ENCODE results near the gene RAB44.
A peak's percentile ranks its signal among the peaks of the same experiment; 100 is the strongest.
"Not testable (repeated sequence)": the region's sequence is repeated elsewhere in the genome, so short reads cannot be mapped to it uniquely, and the experiment has no call there.

The RAB44 gene

DNA sequence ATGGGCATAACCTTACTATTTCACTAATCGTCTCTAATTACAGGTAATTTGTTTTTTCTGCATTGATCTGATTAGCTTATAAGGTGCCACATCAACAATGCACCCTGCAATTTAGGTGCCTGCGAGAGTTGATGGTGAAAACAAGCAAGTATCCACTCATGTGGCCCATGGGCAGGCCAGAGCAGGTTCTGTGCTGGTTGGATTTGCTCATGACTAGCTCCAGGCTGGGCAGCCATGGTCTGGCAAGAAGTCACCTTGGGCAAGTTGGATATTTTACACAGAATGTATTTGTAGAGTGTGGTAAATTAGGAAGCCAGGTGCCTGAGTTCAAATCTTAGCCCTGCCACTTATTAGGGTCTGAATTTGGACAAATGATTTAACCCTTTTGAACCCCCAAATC lies 25.3 kb downstream of the RAB44 start:
- Mint-ChIP-seq H3K4me3 (no peak overlapping the region), H3K27ac (no peak overlapping the region), H3K36me3 (no peaks in the 10 kb centered on the region), H3K4me1 (ENCODE audit: low read depth) (peaks cover 9% of the 10 kb centered on the region), H3K27me3 (no peaks in the 10 kb centered on the region), H3K9me3 (ENCODE audit: low read depth) (no peaks in the 10 kb centered on the region)

DNA sequence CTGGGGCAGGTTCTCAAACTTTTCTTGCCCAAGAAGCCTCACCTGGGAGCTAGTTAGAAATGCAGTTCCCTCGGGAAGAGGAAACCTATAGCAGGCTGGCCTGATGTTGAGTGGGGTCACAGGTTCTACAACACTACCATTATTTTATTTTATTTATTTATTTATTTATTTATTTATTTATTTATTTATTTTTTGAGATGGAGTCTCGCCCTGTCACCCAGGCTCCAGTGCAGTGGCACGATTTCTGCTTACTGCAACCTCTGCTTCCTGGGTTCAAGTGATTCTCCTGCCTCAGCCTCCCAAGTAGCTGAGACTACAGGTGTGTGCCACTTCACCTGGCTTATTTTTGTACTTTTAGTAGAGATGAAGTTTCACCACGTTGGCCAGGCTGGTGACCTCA lies 26.4 kb downstream of the RAB44 start:
- H3K9me3 Mint-ChIP-seq (ENCODE audit: low read depth); H3K4me3 Mint-ChIP-seq; H3K27ac Mint-ChIP-seq; H3K36me3 Mint-ChIP-seq; H3K27me3 Mint-ChIP-seq: not testable (repeated sequence)
- peaks cover 11% of the 10 kb centered on the region for H3K4me1 Mint-ChIP-seq (ENCODE audit: low read depth)

DNA sequence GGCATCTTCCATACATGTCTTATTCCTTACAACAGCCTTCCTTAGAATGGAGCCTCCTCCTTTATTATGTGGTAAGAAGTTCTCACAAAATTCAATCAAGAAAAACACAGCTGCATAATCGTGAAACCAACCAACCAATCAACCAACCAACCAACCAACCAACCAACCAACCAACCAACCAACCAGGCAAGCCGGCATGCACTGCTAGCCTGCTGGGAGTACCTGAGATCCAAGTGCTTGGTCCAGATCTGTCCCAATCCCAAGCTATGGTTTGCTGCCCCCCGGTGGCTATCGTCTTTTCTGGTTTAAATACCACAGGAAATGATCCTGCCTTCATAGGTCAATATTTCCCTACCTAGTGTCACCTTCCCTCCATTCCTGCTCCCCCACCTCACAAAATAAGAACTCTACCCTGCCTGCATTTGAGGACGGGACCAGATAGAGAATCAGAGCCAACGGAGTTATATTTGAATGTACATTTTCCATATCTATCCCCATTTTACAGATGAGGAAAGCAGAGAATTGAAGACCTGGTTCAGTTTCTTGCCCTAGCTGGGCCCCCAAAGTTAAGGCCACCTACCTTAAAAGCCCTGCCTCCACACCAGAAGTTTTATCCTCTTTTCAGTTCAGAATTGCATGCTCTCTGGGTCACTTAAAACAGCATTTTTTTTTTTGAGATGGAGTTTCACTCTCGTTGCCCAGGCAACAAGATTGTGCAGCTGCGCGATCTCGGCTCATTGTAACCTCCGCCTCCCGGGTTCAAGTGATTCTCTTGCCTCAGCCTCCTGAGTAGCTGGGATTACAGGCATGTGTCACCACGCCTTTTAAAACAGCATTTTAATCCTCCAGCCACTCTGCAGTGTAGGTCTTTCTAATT lies 27.1 kb downstream of the RAB44 start:
- Mint-ChIP-seq H3K4me3 (no peak overlapping the region), H3K27ac (no peak overlapping the region), H3K36me3 (no peaks in the 10 kb centered on the region), H3K27me3 (no peaks in the 10 kb centered on the region), H3K4me1 (ENCODE audit: low read depth) (peaks cover 13% of the 10 kb centered on the region), H3K9me3 (ENCODE audit: low read depth) (no peaks in the 10 kb centered on the region)

DNA sequence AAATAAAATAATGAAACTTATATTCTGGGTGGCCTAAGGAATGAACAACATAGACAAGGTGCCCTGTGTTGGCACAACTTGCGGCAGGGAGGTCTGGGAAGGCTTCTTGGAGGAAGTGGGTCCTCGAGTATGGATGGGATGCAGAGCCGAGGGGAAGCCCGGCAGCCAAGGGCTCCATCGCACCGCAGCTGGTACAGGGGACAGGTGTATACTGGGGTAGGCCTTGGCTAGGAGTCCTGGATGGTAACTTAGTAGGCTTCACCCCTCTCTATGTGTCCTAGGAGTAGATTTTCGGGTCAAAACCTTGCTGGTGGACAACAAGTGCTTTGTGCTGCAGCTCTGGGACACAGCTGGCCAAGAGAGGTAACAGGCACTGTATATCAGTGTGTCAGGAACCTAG lies 28.0 kb downstream of the RAB44 start:
- Mint-ChIP-seq H3K36me3 (no peaks in the 10 kb centered on the region), H3K27me3 (no peaks in the 10 kb centered on the region), H3K4me3 (no peak overlapping the region), H3K4me1 (ENCODE audit: low read depth) (peaks cover 13% of the 10 kb centered on the region), H3K27ac (no peak overlapping the region), H3K9me3 (ENCODE audit: low read depth) (no peaks in the 10 kb centered on the region)

DNA sequence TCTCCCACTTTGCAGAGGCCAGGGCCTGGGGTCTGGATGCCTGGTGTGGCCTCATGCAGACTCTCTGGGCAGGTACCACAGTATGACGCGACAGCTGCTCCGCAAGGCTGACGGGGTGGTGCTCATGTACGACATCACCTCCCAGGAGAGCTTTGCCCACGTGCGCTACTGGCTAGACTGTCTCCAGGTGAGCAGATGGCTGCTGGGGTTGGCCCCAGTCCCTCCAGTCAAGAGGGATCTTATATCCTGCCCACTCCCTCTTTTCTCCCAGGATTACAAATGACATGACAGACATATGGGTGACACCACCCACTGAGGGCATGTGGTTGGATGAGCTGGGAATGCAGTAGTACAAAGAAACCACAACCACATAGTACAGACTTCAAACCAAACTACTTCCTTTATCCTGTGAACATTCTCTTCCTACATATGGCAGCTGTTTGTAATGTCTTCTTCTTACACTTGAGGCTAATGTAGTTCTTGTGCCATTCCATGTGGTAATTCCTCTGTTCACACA lies 29.9 kb downstream of the RAB44 start:
- H3K9me3 Mint-ChIP-seq (ENCODE audit: low read depth), result no peaks in the 10 kb centered on the region
- H3K4me1 Mint-ChIP-seq (ENCODE audit: low read depth), result peaks cover 13% of the 10 kb centered on the region
- no peak overlapping the region for H3K4me3 Mint-ChIP-seq
- H3K27me3 Mint-ChIP-seq, result no peaks in the 10 kb centered on the region
- no peaks in the 10 kb centered on the region for H3K36me3 Mint-ChIP-seq
- H3K27ac Mint-ChIP-seq, result no peak overlapping the region

DNA sequence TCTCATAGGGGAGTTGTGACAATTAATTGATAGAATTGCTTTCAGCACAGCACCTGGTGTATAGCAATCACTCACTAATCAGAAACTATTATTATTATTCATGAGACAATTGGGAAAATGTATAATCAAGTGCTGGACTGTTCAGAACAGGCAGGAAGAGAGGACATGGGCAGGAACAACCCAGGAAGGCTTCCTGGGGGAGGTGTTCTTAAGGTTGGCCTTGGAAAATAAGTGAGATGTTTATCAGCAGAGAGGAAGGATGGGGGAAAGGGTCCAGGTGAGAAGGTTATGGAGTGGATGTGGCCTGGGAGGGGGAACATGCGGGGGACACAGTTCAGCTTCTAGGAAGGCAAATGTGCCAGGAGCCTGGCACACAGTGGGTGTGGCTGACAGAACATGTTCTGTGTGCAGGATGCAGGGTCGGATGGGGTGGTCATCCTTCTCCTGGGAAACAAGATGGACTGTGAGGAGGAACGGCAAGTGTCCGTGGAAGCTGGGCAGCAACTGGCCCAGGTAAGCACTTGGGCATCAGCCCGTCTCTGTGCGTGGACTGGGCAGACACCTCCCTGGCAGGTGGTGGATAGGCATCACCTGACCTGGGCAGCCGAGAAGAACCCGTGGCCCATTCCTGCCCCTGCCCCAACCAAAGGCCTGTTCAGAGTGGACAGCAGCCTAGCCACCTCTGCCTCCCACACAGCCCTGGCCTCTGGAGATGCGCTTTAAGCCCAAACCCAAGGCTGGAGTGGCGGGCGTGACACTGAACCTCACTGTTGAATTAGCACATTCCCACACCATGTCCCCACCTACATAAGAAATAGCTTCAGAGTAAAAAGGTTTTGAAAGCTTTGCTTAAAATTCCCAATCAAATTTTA lies 30.9 kb downstream of the RAB44 start:
- Mint-ChIP-seq H3K27me3 (no peaks in the 10 kb centered on the region), H3K4me1 (ENCODE audit: low read depth) (peaks cover 13% of the 10 kb centered on the region), H3K27ac (no peak overlapping the region), H3K9me3 (ENCODE audit: low read depth) (no peaks in the 10 kb centered on the region), H3K36me3 (no peaks in the 10 kb centered on the region), H3K4me3 (no peak overlapping the region)

DNA sequence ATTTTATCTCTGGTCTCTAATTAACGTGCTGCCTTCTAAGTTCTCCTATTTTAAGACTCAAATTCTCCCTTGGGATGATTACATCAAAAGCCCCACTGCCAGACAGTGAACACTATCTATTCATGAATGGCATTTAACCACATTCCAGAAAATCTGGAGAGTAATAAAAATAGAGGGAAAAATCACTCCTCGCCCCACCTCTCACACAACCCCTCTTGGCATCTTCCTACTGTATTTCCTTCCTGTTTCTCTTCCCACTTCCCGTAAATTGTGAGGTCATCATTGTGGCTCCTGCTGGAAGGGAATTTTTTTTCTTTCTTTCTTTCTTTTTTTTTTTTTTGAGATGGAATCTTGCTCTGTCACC lies 31.5 kb downstream of the RAB44 start:
- Mint-ChIP-seq H3K27ac (no peak overlapping the region), H3K4me1 (ENCODE audit: low read depth) (peaks cover 13% of the 10 kb centered on the region), H3K4me3 (no peak overlapping the region), H3K36me3 (no peaks in the 10 kb centered on the region), H3K27me3 (no peaks in the 10 kb centered on the region), H3K9me3 (ENCODE audit: low read depth) (no peaks in the 10 kb centered on the region)

DNA sequence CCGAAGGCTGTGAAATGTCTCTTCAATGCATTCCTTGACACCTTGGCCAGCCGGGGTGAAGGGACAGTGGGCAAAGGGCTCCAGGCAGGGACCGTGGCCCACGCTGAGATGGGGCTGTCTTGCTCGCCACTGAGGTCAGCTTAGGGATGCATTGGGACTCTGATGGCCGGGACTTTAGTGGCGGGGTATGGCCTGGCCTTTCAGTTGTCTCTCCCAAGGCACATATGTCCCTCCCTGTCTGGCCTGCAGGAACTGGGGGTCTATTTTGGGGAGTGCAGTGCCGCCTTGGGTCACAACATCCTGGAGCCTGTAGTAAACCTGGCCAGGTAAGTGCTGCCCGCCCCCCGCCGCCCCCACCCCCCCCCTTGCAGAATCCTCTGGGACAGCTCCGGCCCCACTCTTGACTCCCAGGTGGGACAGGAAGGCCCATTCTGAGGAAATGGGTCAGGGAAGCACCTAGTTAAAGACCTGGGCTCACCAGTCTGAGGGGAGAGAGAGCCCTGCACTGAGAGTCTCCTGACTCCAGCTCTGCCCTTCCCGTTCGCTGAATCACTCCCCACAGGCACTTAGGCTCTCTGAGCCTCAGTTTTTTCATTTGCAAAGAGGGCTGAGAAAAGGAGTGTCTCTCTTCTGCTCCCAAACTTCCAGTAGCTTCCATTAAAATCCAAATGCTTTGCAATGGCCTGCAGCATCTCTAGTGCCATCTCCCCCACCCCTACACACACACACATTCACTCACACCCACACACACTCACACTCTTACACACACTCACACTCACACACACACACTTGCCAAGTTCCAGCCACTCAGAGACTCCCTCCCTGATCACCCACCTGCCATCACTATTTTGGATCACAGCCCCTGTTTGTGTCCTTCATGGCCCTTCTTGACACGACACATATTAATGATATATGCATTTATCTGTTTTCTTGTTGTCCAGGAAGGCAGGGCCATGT lies 33.1 kb downstream of the RAB44 start:
- H3K27ac Mint-ChIP-seq, result no peak overlapping the region

DNA sequence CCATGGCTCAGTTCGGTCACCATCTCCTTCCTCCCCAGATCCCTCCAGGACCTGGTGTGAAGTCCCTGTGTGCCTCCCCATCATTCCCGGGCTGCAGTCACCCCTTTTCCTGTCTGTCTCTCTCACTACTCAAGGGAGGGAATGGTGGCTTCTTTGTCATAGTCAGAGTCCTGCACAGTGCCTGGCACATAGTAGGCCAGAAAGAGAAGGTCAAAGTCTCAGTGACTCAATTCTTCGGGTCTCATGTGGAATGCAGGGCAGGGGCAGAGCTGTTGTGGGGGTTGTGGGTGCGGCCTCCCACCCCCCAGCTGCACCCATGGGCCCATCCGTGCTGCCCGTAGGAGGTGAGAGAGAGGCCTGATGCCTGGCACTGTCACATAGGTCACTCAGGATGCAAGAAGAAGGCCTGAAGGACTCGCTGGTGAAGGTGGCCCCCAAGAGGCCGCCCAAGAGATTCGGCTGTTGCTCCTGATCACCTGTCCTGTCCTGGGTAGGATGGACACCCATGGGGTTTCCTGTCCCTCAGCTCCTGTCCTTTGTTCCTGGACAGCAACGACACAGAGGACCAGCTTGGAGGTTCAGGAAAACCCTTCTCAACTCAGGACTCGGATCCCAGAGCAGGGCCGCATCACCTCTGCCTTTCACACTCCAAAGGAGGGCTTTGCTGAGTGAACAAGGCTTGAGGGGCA lies 34.1 kb downstream of the RAB44 start:
- Mint-ChIP-seq H3K36me3 (no peaks in the 10 kb centered on the region), H3K27me3 (no peaks in the 10 kb centered on the region), H3K27ac (no peak overlapping the region), H3K4me3 (no peak overlapping the region), H3K9me3 (ENCODE audit: low read depth) (no peaks in the 10 kb centered on the region), H3K4me1 (ENCODE audit: low read depth) (peaks cover 16% of the 10 kb centered on the region)

More for the DNA sequence above, 33.1 kb downstream of the RAB44 start:
- H3K9me3 Mint-ChIP-seq (ENCODE audit: low read depth), result no peaks in the 10 kb centered on the region
- H3K36me3 Mint-ChIP-seq, result no peaks in the 10 kb centered on the region
- H3K4me1 Mint-ChIP-seq (ENCODE audit: low read depth), result peaks cover 19% of the 10 kb centered on the region
- no peaks in the 10 kb centered on the region for H3K27me3 Mint-ChIP-seq
- H3K4me3 Mint-ChIP-seq, result no peak overlapping the region

DNA sequence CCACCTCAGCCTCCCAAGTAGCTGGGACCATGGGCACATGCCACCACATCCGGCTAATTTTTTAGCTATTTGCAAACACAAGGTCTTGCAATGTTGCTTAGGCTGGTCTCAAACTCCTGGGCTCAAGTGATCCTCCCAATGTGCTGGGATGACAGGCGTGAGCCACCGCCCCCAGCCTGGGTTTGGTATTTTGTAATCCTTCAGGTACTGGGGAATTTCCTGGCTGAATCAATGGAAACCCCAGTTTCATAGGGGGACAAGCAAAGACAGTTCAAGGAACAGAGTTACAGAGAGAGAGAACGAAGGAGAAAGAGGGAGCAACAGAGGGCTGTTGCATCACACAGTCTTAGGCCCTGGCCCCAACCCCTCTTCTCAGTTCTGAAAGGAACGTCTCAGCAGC lies 35.7 kb downstream of the RAB44 start:
- H3K27me3 Mint-ChIP-seq, result no peaks in the 10 kb centered on the region
- no peak overlapping the region for H3K27ac Mint-ChIP-seq
- no peak overlapping the region for H3K4me3 Mint-ChIP-seq
- peaks cover 8% of the 10 kb centered on the region for H3K4me1 Mint-ChIP-seq (ENCODE audit: low read depth)
- no peaks in the 10 kb centered on the region for H3K36me3 Mint-ChIP-seq
- no peaks in the 10 kb centered on the region for H3K9me3 Mint-ChIP-seq (ENCODE audit: low read depth)

DNA sequence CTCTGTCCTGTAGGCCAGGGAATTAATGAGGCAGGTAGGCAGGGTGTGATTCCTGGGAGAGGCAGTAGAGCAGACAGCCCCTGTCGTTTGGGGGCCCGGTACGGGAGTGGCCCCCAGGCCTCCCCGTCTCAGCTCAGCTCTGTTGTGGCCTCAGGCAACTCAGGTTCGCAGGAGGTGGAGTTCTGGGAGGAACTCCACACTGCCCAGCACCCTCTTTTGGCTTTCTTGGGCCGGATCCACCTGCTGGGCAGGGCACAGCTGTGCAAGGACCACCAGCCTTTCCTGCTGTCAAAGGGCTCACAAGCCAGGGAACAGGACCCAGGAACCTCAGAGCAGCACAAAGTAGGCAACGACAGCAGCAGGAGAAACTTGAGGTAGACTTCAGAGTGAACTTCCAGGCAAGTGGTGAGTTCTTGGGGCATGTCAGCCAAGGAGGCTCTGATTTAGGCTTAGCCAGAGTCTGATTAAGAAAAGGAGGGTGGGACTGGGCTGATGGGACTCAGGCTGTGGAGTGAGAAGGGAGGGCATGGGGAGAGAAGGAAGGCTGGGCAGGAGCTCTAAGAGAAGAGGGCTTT lies 36.9 kb downstream of the RAB44 start:
- Mint-ChIP-seq H3K27ac (peak overlapping the region; percentile 1), H3K4me1 (ENCODE audit: low read depth) (peaks cover 6% of the 10 kb centered on the region), H3K36me3 (no peaks in the 10 kb centered on the region), H3K9me3 (ENCODE audit: low read depth) (no peaks in the 10 kb centered on the region), H3K4me3 (peak overlapping the region; percentile 52), H3K27me3 (no peaks in the 10 kb centered on the region)

DNA sequence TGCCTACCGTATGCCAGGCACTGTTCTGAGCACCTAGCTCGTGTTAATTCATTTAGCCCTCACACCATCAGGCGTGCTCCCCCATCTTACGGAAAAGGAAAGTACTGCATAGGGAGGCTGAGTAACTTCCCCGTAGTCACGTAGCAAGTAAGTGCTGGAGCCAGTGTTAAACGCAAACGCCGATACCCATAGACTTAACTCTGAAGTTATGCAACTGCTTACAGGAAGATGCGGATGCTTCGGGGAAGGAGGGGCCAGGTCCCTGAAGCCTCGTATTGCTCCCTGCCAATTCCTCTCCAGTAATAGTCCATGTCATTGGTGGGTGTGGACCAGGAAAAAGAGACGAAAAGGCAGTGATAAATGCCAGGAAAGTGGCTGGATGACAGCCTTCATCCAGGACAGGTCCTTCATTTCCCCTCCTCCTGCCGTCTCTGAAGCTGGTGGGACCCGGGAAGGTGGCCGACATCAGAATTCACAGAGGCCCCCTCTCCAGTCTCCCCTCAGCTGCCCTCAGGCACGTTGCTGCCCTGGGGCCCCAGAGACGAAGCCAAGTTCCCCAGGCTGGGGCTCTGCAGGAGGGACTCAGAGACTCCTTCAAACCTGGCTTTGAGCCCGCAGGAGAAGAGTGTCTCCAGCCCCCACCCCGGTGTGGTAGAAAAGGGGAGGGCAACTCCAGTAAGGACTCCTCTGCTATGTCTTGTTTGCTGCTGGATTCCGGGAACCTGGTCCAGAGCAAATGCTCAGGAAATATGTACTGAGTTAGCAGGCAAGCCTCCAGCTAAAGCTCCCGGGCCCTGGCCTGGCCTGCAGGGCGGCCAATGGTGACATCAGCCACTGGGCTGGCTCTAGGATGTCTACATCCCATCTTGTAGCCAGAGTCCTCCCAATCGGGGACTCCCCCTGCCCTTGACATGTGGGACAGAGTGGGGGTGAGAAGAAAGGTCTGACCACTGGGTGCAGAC lies 37.8 kb downstream of the RAB44 start:
- Mint-ChIP-seq H3K9me3 (ENCODE audit: low read depth) (no peaks in the 10 kb centered on the region), H3K4me1 (ENCODE audit: low read depth) (peaks cover 6% of the 10 kb centered on the region), H3K36me3 (no peaks in the 10 kb centered on the region), H3K27me3 (no peaks in the 10 kb centered on the region), H3K27ac (peak overlapping the region; percentile 1), H3K4me3 (peak overlapping the region; percentile 52)
